Measurements from ENCODE around the gene FGF3.

The FGF3 gene

DNA sequence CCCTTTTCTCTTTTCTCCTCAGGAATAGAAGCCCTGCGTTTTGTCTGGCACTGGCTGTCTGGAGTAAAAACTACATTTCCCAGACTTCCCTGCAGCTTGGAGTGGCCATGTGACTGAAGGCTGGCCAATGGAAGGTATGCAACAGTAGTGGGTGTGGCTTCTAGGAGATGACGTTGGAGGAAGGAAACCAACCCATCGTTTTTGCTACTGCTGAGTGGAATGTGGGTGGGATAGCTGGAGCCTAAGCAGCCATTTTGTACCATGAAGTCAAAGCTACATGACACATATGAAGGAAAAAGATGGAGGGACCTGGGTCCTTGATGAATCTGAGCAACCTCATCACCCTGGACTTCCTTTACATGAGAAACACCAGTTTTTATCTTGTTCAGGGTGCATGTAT, 19.6 kb downstream of the FGF3 start:
- TF ChIP-seq, protein P1, sequence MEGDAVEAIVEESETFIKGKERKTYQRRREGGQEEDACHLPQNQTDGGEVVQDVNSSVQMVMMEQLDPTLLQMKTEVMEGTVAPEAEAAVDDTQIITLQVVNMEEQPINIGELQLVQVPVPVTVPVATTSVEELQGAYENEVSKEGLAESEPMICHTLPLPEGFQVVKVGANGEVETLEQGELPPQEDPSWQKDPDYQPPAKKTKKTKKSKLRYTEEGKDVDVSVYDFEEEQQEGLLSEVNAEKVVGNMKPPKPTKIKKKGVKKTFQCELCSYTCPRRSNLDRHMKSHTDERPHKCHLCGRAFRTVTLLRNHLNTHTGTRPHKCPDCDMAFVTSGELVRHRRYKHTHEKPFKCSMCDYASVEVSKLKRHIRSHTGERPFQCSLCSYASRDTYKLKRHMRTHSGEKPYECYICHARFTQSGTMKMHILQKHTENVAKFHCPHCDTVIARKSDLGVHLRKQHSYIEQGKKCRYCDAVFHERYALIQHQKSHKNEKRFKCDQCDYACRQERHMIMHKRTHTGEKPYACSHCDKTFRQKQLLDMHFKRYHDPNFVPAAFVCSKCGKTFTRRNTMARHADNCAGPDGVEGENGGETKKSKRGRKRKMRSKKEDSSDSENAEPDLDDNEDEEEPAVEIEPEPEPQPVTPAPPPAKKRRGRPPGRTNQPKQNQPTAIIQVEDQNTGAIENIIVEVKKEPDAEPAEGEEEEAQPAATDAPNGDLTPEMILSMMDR (IDR thresholded peaks at IDR 0.05; ENCODE audit: low read depth, low read length, missing control alignments), result no peak
- peak; percentile 10 for DNase-seq (ENCODE audit: extremely low read depth, low read depth)
- no peak overlapping the region for H3K4me3 ChIP-seq (replicated peaks; ENCODE audit: low read depth, low read length)

DNA sequence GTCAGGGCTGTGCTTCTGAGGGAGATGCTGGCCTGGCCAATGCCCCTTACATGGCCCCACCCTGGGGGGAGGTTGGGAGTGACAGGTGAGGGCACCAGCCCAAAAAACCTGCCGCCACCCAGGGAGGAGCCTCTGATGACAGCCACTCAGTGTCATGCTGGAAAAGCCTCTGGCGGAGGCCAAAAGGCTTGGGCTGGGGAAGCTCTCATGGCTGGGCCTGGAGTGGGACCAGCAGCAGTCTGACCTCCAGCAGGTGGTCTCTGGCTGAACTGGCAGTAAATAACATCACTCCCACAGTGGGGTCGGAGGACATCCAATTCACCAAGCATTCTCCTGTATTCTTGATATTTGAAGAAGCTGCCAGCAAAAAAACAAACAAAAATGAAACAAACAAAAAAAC, 20.1 kb downstream of the FGF3 start:
- TF ChIP-seq, protein P1 (IDR thresholded peaks at IDR 0.05; ENCODE audit: low read depth, low read length, missing control alignments), result no peak
- H3K4me3 ChIP-seq (replicated peaks; ENCODE audit: low read depth, low read length), result no peak overlapping the region
- no peak for DNase-seq (ENCODE audit: extremely low read depth, low read depth)

DNA sequence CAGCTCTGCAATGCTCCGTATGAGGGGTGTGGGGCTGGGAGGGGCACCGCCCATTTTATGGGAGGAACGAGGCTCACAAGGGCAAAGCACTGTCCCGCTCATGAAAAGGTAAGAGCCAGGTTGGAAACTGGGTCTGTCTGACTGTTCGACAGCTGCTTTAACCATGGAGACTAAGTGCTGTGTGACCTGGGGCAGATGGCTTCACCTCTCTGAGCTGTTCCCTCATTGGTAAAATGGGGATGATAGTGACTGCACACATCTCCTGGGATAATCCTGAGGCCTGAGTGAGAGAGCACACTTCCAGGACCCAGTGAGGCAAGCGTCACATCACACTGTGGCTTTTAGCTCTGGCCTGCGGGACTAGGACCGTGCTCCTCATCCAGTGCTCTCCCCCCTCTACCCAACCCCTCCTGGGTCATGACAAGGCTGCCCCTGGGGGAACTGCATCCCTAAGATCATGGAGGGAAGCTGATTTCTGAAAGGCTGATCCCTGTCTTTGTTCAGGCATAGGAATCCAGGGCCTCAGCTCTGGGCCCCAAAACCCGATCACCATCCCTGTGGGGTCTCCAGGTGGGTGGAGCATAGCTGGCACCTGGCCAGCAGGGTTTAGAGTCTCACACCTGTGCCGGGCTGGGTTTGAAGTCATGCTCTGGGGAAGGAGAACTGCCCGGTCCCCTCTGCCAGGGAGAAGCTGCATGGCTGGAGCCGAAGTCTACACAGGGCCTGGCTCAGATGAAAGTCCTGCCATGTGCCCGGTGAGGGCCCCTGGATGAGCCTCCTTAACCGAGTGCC, 21.3 kb downstream of the FGF3 start:
- TF ChIP-seq, protein P1 (IDR thresholded peaks at IDR 0.05; ENCODE audit: low read depth, low read length, missing control alignments), result no peak
- no peak for DNase-seq (ENCODE audit: extremely low read depth, low read depth)
- H3K4me3 ChIP-seq (replicated peaks; ENCODE audit: low read depth, low read length), result no peak overlapping the region

DNA sequence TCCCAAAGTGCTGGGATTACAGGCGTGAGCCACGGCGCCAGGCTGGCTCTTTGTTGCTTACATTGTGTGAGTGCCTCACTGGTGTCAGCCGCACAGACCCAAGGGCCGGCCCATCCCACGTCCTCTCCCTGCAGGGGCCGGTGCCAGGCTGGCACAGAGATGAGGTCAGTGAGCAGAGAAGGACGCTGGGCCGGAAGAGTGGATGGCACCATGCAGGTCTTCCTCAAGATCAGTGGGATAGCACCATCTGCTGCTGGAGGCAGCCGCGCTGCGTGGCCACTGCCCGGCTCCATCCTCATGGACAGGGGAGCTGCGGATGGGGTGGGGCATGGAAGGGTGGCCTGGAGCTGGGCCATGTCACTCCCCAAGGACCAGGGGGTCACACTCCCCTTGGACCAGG, 22.1 kb downstream of the FGF3 start:
- no peak overlapping the region for H3K4me3 ChIP-seq (replicated peaks; ENCODE audit: low read depth, low read length)
- no peak for DNase-seq (ENCODE audit: extremely low read depth, low read depth)
- TF ChIP-seq, protein P1 (IDR thresholded peaks at IDR 0.05; ENCODE audit: low read depth, low read length, missing control alignments), result peak; percentile 4

DNA sequence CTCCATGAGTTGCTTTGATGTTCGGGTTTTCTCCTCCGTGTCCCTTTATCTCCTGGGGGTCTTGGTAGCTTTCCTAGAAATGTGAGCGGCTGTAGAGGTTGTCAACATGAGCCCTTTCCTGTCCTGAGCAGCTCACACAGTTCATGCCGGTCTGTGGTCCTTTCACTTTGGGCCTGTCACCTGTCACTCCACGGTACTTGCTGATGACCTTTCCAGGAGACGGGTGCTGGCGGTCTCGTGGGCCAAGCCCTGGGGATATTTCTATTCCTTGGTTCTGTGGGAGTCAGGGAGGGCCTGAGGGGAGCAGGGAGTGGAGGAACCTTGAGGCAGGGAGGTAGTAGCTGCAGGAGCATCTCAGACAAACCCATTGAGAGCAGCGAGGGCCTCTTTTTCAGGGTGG, 23.2 kb downstream of the FGF3 start:
- H3K4me3 ChIP-seq (replicated peaks; ENCODE audit: low read depth, low read length), result no peak overlapping the region
- DNase-seq (ENCODE audit: extremely low read depth, low read depth), result no peak
- TF ChIP-seq, protein P1 (IDR thresholded peaks at IDR 0.05; ENCODE audit: low read depth, low read length, missing control alignments), result no peak

DNA sequence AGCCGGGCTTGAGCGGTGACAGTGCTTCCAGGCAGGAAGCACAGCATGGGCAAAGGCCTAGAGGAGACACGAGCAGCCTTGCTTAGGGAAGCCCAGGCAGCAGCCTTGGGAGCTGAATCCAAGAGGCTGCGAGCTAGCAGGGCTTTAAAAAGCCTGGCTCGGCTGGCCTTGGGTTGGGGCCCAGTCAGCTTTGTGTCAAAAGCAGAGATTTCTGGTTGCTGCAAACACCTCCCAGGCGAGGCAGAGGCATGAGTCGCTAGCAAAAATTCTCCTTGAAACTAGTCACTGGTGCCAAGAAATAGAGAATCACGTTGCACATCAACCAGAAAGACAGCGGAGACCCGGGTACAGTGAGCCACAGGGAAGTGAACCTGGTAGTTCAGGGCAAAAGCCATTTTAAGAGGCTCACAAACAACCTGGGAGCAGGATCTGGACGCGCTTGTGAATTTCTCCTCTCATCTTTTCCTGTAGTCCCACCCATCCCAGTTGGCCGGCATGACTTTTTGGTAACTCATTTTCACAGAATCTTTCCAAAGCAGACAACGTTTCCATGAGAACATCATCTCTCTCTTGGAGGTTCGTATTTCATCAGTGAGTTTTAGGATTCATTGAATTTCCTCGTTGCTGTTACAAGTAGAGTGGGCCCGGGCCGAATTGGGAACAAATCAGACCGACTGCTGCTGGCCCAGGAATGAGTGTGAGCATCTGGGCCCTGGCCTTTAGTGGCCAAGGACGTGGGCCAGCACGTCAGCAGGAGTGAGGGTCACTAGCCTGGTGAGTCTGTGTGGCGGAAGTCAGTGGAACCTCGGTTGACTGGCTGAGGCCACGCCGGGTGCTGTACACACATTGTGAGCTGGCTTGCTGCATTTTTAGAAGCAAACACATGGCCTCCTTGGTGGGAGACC, 27.7 kb downstream of the FGF3 start:
- peak; percentile 38 for DNase-seq (ENCODE audit: extremely low read depth, low read depth)
- TF ChIP-seq, protein P1 (IDR thresholded peaks at IDR 0.05; ENCODE audit: low read depth, low read length, missing control alignments), result no peak
- no peak overlapping the region for H3K4me3 ChIP-seq (replicated peaks; ENCODE audit: low read depth, low read length)

All from HFF-Myc (cell line).